Tibial nerve (tissue), 3 donors: ENCODE data around the gene PREX1.

Experiments
- CTCF ChIP-seq, 5 experiments: fragments of 200-600 bp in 3 of 5; fragments of 450-650 bp in 2 of 5; sonication (generic) in 3 of 5; IDR thresholded peaks; one replicate each; pipeline ENCODE4 v1.5.1; 2016 to 2019; ENCODE audit warnings: antibody characterized with exemption in 5 of 5, mild to moderate bottlenecking in 3 of 5, moderate library complexity in 2 of 5
- POLR2A ChIP-seq, 2 donors: fragments of 450-650 bp; IDR thresholded peaks; one replicate each; pipeline ENCODE4 v1.6.1; 2017; ENCODE audit warnings: antibody characterized with exemption in 2 of 2, mild to moderate bottlenecking in 2 of 2, moderate library complexity in 2 of 2

- no peak for TF ChIP-seq CTCF (IDR thresholded peaks at IDR 0.05)
- no peak for TF ChIP-seq POLR2A (IDR thresholded peaks at IDR 0.05)
Measured at GRCh38 chr20:48875914-48876240, 48.1 kb upstream of the PREX1 start.
